Smooth muscle cell of the pulmonary artery (primary cell): Measurements from ENCODE around the gene CDK10. TPM values are rescaled to one million over a fixed set of nuclear protein-coding genes. Genes with fewer than 3 reads are reported as not detected.

Source experiments
- total RNA-seq: library from RNA; depleted of rRNA; stranded (reverse); fragments of >200 nt; gene quantifications from 2 replicates; pipeline ENCODE4 v1.2.3, GENCODE V29; 2014

CDK10 gene
- 32.4 and 42.5 TPM in 2 replicates for total RNA-seq

GRCh38 chr16:89686520-89687091 lies at the start of gene CDK10:
Gene CDK10 (plus strand): TSS chr16:89686689. CDS start chr16:89686711, 22 bp downstream.

GRCh38 chr16:89657442-89658220 lies 28.9 kb upstream of the CDK10 start, which contains the start of the genes CHMP1A and SPATA33:
Gene CHMP1A (minus strand): TSS chr16:89657708. CDS start chr16:89657588, 120 bp downstream.
Gene SPATA33 (plus strand): TSS chr16:89657836. CDS start chr16:89657912, 76 bp downstream.

GRCh38 chr16:89701425-89702406 lies 15.2 kb downstream of the CDK10 start, which contains the start of gene SPATA2L:
Gene SPATA2L (minus strand): TSS chr16:89701705. CDS start chr16:89701232, 473 bp downstream.

GRCh38 chr16:89720813-89721545 lies 34.5 kb downstream of the CDK10 start, which contains the start of the genes VPS9D1 and ZNF276:
Gene VPS9D1 (minus strand): TSS chr16:89720898. CDS start chr16:89720861, 37 bp downstream.
Gene ZNF276 (plus strand): TSS chr16:89721537. CDS start chr16:89721641, 104 bp downstream.

Other genes starting within 250 kb of the CDK10 start
- gene ANKRD11, start 196.1 kb upstream of the CDK10 start, total RNA-seq, result 61.8 and 93.9 TPM in 2 replicates
- 105 and 142 TPM in 2 replicates for gene SPG7, start 178.3 kb upstream of the CDK10 start, total RNA-seq
- gene RPL13, start 126.0 kb upstream of the CDK10 start, total RNA-seq, result 2,185 and 2,282 TPM in 2 replicates
- gene CPNE7, start 110.9 kb upstream of the CDK10 start, total RNA-seq, result 1.3 and 16.1 TPM in 2 replicates
- not detected in 2 replicates for gene DPEP1, start 73.0 kb upstream of the CDK10 start, total RNA-seq
- gene CHMP1A, start 29.0 kb upstream of the CDK10 start, total RNA-seq, result 60.9 and 61.9 TPM in 2 replicates
- 2.2 and 3.2 TPM in 2 replicates for gene SPATA33, start 28.9 kb upstream of the CDK10 start, total RNA-seq
- gene SPATA2L, start 15.0 kb downstream of the CDK10 start, total RNA-seq, result 8.8 and 15.6 TPM in 2 replicates
- gene VPS9D1, start 34.2 kb downstream of the CDK10 start, total RNA-seq, result 9.8 and 13.8 TPM in 2 replicates
- gene ZNF276, start 34.8 kb downstream of the CDK10 start, total RNA-seq, result 9.4 and 19.6 TPM in 2 replicates
- 4.2 and 5.4 TPM in 2 replicates for gene FANCA, start 130.0 kb downstream of the CDK10 start, total RNA-seq
- 0.72 and 1.1 TPM in 2 replicates for gene SPIRE2, start 141.8 kb downstream of the CDK10 start, total RNA-seq
- gene TCF25, start 186.9 kb downstream of the CDK10 start, total RNA-seq, result 138 TPM in 2 replicates
- gene MC1R, start 232.2 kb downstream of the CDK10 start, total RNA-seq, result 6.0 and 7.9 TPM in 2 replicates
- gene TUBB3, start 236.7 kb downstream of the CDK10 start, total RNA-seq, result 245 and 308 TPM in 2 replicates